GM23338 (cell line): Measurements from ENCODE around the gene GPRIN1. TPM values are rescaled to one million over a fixed set of nuclear protein-coding genes. Genes with fewer than 3 reads are reported as not detected.

Source experiments
- ATAC-seq: fragments of 200-7000 bp; cut with Tn5 transposase; 3 replicates; pipeline ENCODE4 v1.9.1; 2020
- DNase-seq: peaks from one replicate; pipeline ENCODE4 v3.0.0-alpha.2; 2015; ENCODE audit warnings: low spot score
- H2AFZ ChIP-seq: fragments of 200-600 bp; sonication (generic); 2 replicates; pipeline ENCODE4 v1.8.0; 2016; ENCODE audit warnings: antibody characterized with exemption, mild to moderate bottlenecking, moderate library complexity
- H3F3A ChIP-seq: fragments of 200-600 bp; sonication (generic); replicated peaks from 2 replicates; pipeline ENCODE4 v1.8.0; 2017; ENCODE audit warnings: antibody characterized with exemption, mixed run types, low read depth
- H3K27ac ChIP-seq: fragments of 200-600 bp; sonication (generic); 2 replicates; pipeline ENCODE4 v1.6.1; 2016; ENCODE audit warnings: low read depth
- H3K27me3 ChIP-seq: fragments of 200-600 bp; sonication (generic); 2 replicates; pipeline ENCODE4 v1.8.0; 2016; ENCODE audit warnings: mild to moderate bottlenecking, mixed run types, moderate library complexity; ENCODE audit not compliant: insufficient read depth
- H3K36me3 ChIP-seq: fragments of 200-600 bp; sonication (generic); 2 replicates; pipeline ENCODE4 v1.8.0; 2016; ENCODE audit warnings: mild to moderate bottlenecking; ENCODE audit not compliant: insufficient read depth
- H3K4me1 ChIP-seq: fragments of 200-600 bp; sonication (generic); 2 replicates; pipeline ENCODE4 v1.8.0; 2016; ENCODE audit warnings: mild to moderate bottlenecking, moderate library complexity; ENCODE audit not compliant: insufficient read depth
- H3K4me2 ChIP-seq: fragments of 200-600 bp; sonication (generic); 2 replicates; pipeline ENCODE4 v1.7.1; 2017; ENCODE audit warnings: mixed run types
- H3K4me3 ChIP-seq: fragments of 200-600 bp; sonication (generic); 2 replicates; pipeline ENCODE4 v1.6.1; 2016; ENCODE audit warnings: mixed run types
- H3K79me2 ChIP-seq: fragments of 200-600 bp; sonication (generic); replicated peaks from 2 replicates; pipeline ENCODE4 v1.8.0; 2017; ENCODE audit warnings: mild to moderate bottlenecking; ENCODE audit not compliant: insufficient read depth
- H3K9me2 ChIP-seq: fragments of 200-600 bp; sonication (generic); 2 replicates; pipeline ENCODE4 v1.8.0; 2017; ENCODE audit not compliant: insufficient read depth
- H4K20me1 ChIP-seq: fragments of 200-600 bp; sonication (generic); replicated peaks from 2 replicates; pipeline ENCODE4 v1.8.0; 2017; ENCODE audit warnings: mild to moderate bottlenecking; ENCODE audit not compliant: insufficient read depth
- H3K27ac Mint-ChIP-seq: 2 replicates; pipeline ENCODE4 v1.8.0; 2020; ENCODE audit warnings: inconsistent platforms, mild to moderate bottlenecking, moderate library complexity, mixed read lengths
- H3K27me3 Mint-ChIP-seq: 3 replicates; pipeline ENCODE4 v1.8.0; 2022; ENCODE audit warnings: low read depth, mild to moderate bottlenecking, moderate library complexity, mixed read lengths, inconsistent platforms; ENCODE audit not compliant: insufficient read depth, poor library complexity
- H3K36me3 Mint-ChIP-seq: 3 replicates; pipeline ENCODE4 v1.8.0; 2021; ENCODE audit warnings: low read depth, mild to moderate bottlenecking, inconsistent platforms, moderate library complexity, mixed read lengths
- H3K4me1 Mint-ChIP-seq: 3 replicates; pipeline ENCODE4 v1.8.0; 2020; ENCODE audit warnings: mild to moderate bottlenecking, inconsistent platforms, mixed read lengths
- H3K4me3 Mint-ChIP-seq: 3 replicates; pipeline ENCODE4 v1.8.0; 2021; ENCODE audit warnings: moderate library complexity, mild to moderate bottlenecking, inconsistent platforms, mixed read lengths
- H3K9me3 Mint-ChIP-seq: 3 replicates; pipeline ENCODE4 v1.8.0; 2020; ENCODE audit warnings: moderate library complexity, mild to moderate bottlenecking, inconsistent platforms, mixed read lengths
- CREB1 ChIP-seq: fragments of 250-450 bp; sonication (Bioruptor Pico); IDR thresholded peaks from 2 replicates; pipeline ENCODE4 v1.5.0; 2020; ENCODE audit warnings: low read depth, mild to moderate bottlenecking, moderate library complexity
- EZH2 ChIP-seq: fragments of 200-600 bp; sonication (generic); IDR thresholded peaks from one replicate; pipeline ENCODE4 v1.8.0; 2017; ENCODE audit warnings: antibody characterized with exemption, mild to moderate bottlenecking, low read depth; ENCODE audit not compliant: unreplicated experiment
- EZH2phosphoT487 ChIP-seq: fragments of 200-600 bp; sonication (generic); IDR thresholded peaks from one replicate; pipeline ENCODE4 v1.8.1; 2018; ENCODE audit warnings: antibody characterized with exemption; ENCODE audit not compliant: unreplicated experiment
- JUNB ChIP-seq: IDR thresholded peaks from one replicate; pipeline ENCODE4 v1.6.1; 2016; ENCODE audit warnings: antibody characterized with exemption; ENCODE audit not compliant: unreplicated experiment
- NANOG ChIP-seq: IDR thresholded peaks from 2 replicates; pipeline ENCODE4 v1.6.1; 2016; ENCODE audit warnings: antibody characterized with exemption, borderline replicate concordance
- POLR2AphosphoS5 ChIP-seq: IDR thresholded peaks from 2 replicates; pipeline ENCODE4 v1.6.1; 2016; ENCODE audit warnings: antibody characterized with exemption, low read depth
- ZNF114 ChIP-seq: fragments of 250-450 bp; sonication (Bioruptor Pico); IDR thresholded peaks from 2 replicates; pipeline ENCODE4 v1.5.0; 2020; ENCODE audit warnings: mild to moderate bottlenecking, moderate library complexity
- ZNF331 ChIP-seq: fragments of 250-450 bp; sonication (Bioruptor Pico); IDR thresholded peaks from 2 replicates; pipeline ENCODE4 v1.5.0; 2020; ENCODE audit warnings: low read depth, mild to moderate bottlenecking, moderate library complexity
- polyA plus RNA-seq: library from polyadenylated mRNA; unstranded; fragments of >200 nt; fragmentation: Nextera tagmentation; extraction: Ambion mirVana; gene quantifications from 2 replicates; pipeline ENCODE4 v1.2.1, GENCODE V29; 2016
- total RNA-seq: library from RNA; depleted of rRNA; stranded (reverse); fragments of >200 nt; shearing (Covaris generic); gene quantifications from 2 replicates; pipeline ENCODE4 v1.2.3, GENCODE V29; 2014
- TF ChIP-seq, protein P1 (sequence below), 2 experiments: fragments of 200-600 bp in 1 of 2; sonication (generic) in 1 of 2; conservative IDR thresholded peaks; 2 replicates each; pipeline versions ENCODE4 v1.5.1 to v1.6.1; 2016 to 2017; ENCODE audit warnings: antibody characterized with exemption in 2 of 2, low read depth in 2 of 2, mild to moderate bottlenecking in 2 of 2, moderate library complexity in 1 of 2
- TF ChIP-seq, protein P2 (sequence below): IDR thresholded peaks from one replicate; pipeline ENCODE4 v1.6.1; 2018; ENCODE audit warnings: antibody characterized with exemption; ENCODE audit not compliant: unreplicated experiment
- TF ChIP-seq, protein P3 (sequence below): IDR thresholded peaks from 2 replicates; pipeline ENCODE4 v1.6.1; 2016; ENCODE audit warnings: antibody characterized with exemption

Gene GPRIN1
- total and polyA plus RNA-seq, 2 experiments from 2014 or later, result 3.8 to 14.6 TPM

GRCh38 chr5:176570044-176570443, 39.9 kb downstream of the GPRIN1 start:
- no peaks in the 10 kb centered on the region for H3K79me2 ChIP-seq
- DNase-seq, result no peak
- no peaks in the 10 kb centered on the region for H3K9me2 ChIP-seq
- Mint-ChIP-seq H3K4me1 (peaks cover 8% of the 10 kb centered on the region; the same call in 2 of the 3 replicates), H3K27me3 (peaks cover 13% of the 10 kb centered on the region), H3K36me3 (no peaks in the 10 kb centered on the region), H3K27ac (no peak overlapping the region), H3K9me3 (0 out of 3 replicates have a peak, but pooled peaks cover 2% of the 10 kb centered on the region), H3K4me3 (no peak overlapping the region)
- H3K36me3 ChIP-seq, result no peaks in the 10 kb centered on the region
- no peak overlapping the region for H3K4me3 ChIP-seq
- no peaks in the 10 kb centered on the region for H3K27me3 ChIP-seq
- H2AFZ ChIP-seq, result no peak overlapping the region
- H3F3A ChIP-seq, result no peaks in the 10 kb centered on the region
- no peak overlapping the region for H3K27ac ChIP-seq
- ATAC-seq, result no peak
- no peak overlapping the region for H3K4me2 ChIP-seq
- TF ChIP-seq EZH2 (no peak), ZNF331 (CRISPR knock-in tag) (no peak), ZNF114 (CRISPR knock-in tag) (no peak), CREB1 (CRISPR knock-in tag) (no peak)
- TF ChIP-seq, protein P1, sequence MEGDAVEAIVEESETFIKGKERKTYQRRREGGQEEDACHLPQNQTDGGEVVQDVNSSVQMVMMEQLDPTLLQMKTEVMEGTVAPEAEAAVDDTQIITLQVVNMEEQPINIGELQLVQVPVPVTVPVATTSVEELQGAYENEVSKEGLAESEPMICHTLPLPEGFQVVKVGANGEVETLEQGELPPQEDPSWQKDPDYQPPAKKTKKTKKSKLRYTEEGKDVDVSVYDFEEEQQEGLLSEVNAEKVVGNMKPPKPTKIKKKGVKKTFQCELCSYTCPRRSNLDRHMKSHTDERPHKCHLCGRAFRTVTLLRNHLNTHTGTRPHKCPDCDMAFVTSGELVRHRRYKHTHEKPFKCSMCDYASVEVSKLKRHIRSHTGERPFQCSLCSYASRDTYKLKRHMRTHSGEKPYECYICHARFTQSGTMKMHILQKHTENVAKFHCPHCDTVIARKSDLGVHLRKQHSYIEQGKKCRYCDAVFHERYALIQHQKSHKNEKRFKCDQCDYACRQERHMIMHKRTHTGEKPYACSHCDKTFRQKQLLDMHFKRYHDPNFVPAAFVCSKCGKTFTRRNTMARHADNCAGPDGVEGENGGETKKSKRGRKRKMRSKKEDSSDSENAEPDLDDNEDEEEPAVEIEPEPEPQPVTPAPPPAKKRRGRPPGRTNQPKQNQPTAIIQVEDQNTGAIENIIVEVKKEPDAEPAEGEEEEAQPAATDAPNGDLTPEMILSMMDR (conservative IDR thresholded peaks at IDR 0.05; ENCODE audit: low read depth in 2 of 2), result no peak
- TF ChIP-seq, protein P2, sequence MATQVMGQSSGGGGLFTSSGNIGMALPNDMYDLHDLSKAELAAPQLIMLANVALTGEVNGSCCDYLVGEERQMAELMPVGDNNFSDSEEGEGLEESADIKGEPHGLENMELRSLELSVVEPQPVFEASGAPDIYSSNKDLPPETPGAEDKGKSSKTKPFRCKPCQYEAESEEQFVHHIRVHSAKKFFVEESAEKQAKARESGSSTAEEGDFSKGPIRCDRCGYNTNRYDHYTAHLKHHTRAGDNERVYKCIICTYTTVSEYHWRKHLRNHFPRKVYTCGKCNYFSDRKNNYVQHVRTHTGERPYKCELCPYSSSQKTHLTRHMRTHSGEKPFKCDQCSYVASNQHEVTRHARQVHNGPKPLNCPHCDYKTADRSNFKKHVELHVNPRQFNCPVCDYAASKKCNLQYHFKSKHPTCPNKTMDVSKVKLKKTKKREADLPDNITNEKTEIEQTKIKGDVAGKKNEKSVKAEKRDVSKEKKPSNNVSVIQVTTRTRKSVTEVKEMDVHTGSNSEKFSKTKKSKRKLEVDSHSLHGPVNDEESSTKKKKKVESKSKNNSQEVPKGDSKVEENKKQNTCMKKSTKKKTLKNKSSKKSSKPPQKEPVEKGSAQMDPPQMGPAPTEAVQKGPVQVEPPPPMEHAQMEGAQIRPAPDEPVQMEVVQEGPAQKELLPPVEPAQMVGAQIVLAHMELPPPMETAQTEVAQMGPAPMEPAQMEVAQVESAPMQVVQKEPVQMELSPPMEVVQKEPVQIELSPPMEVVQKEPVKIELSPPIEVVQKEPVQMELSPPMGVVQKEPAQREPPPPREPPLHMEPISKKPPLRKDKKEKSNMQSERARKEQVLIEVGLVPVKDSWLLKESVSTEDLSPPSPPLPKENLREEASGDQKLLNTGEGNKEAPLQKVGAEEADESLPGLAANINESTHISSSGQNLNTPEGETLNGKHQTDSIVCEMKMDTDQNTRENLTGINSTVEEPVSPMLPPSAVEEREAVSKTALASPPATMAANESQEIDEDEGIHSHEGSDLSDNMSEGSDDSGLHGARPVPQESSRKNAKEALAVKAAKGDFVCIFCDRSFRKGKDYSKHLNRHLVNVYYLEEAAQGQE, result no peak
- H4K20me1 ChIP-seq, result no peaks in the 10 kb centered on the region
- no peaks in the 10 kb centered on the region for H3K4me1 ChIP-seq

GRCh38 chr5:176568657-176569056, 41.3 kb downstream of the GPRIN1 start:
- Histone ChIP-seq H2AFZ (no peak overlapping the region), H3K4me2 (no peak overlapping the region), H3K9me2 (no peaks in the 10 kb centered on the region), H3K4me3 (no peak overlapping the region), H3F3A (no peaks in the 10 kb centered on the region), H3K36me3 (no peaks in the 10 kb centered on the region), H3K79me2 (no peaks in the 10 kb centered on the region), H4K20me1 (no peaks in the 10 kb centered on the region), H3K4me1 (no peaks in the 10 kb centered on the region), H3K27me3 (no peaks in the 10 kb centered on the region), H3K27ac (no peak overlapping the region)
- Mint-ChIP-seq H3K9me3 (0 out of 3 replicates have a peak, but pooled peaks cover 2% of the 10 kb centered on the region), H3K27me3 (peaks cover 20% of the 10 kb centered on the region), H3K4me3 (no peak overlapping the region), H3K4me1 (peaks cover 8% of the 10 kb centered on the region; the same call in 2 of the 3 replicates), H3K27ac (no peak overlapping the region), H3K36me3 (no peaks in the 10 kb centered on the region)
- TF ChIP-seq EZH2phosphoT487 (no peak), ZNF114 (CRISPR knock-in tag) (no peak), CREB1 (CRISPR knock-in tag) (no peak), EZH2 (no peak), POLR2AphosphoS5 (no peak), ZNF331 (CRISPR knock-in tag) (no peak), NANOG (no peak), JUNB (no peak)
- TF ChIP-seq, protein P1 (conservative IDR thresholded peaks at IDR 0.05; ENCODE audit: low read depth in 2 of 2), result no peak
- TF ChIP-seq, protein P2, result no peak
- TF ChIP-seq, protein P3, sequence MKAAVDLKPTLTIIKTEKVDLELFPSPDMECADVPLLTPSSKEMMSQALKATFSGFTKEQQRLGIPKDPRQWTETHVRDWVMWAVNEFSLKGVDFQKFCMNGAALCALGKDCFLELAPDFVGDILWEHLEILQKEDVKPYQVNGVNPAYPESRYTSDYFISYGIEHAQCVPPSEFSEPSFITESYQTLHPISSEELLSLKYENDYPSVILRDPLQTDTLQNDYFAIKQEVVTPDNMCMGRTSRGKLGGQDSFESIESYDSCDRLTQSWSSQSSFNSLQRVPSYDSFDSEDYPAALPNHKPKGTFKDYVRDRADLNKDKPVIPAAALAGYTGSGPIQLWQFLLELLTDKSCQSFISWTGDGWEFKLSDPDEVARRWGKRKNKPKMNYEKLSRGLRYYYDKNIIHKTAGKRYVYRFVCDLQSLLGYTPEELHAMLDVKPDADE, result no peak
- ATAC-seq, result no peak
- DNase-seq, result no peak
